H9 (cell line): ENCODE results near the gene EEF1AKMT2. TPM values are rescaled to one million over a fixed set of nuclear protein-coding genes. Genes with fewer than 3 reads are reported as not detected.

Experiments used
- DNase-seq: peaks from one replicate; pipeline ENCODE4 v3.0.0-alpha.2; 2017
- H2AFZ ChIP-seq: one replicate; pipeline ENCODE4 v1.6.1; 2013; ENCODE audit warnings: mild to moderate bottlenecking, low read length, control low read depth, moderate library complexity
- H2AK5ac ChIP-seq: 2 replicates; pipeline ENCODE4 v1.6.1; 2013; ENCODE audit warnings: low read length, control low read depth, mixed read lengths; ENCODE audit not compliant: insufficient read length
- H2BK120ac ChIP-seq: one replicate; pipeline ENCODE4 v1.6.1; 2013; ENCODE audit warnings: low read depth, mild to moderate bottlenecking, low read length, control low read depth, inconsistent platforms; ENCODE audit not compliant: poor library complexity, severe bottlenecking
- H2BK12ac ChIP-seq: 2 replicates; pipeline ENCODE4 v1.6.1; 2013; ENCODE audit warnings: low read length, control low read depth, mixed read lengths, low read depth; ENCODE audit not compliant: insufficient read length
- H2BK15ac ChIP-seq: 2 replicates; pipeline ENCODE4 v1.6.1; 2013; ENCODE audit warnings: low read depth, low read length, control low read depth
- H2BK20ac ChIP-seq: one replicate; pipeline ENCODE4 v1.6.1; 2013; ENCODE audit warnings: low read depth, mild to moderate bottlenecking, low read length, control low read depth, inconsistent platforms; ENCODE audit not compliant: poor library complexity, severe bottlenecking
- H2BK5ac ChIP-seq: 2 replicates; pipeline ENCODE4 v1.6.1; 2013; ENCODE audit warnings: low read length, control low read depth, mixed read lengths; ENCODE audit not compliant: insufficient read length
- H3K14ac ChIP-seq: 2 replicates; pipeline ENCODE4 v1.6.1; 2013; ENCODE audit warnings: low read length, control low read depth; ENCODE audit not compliant: insufficient read depth
- H3K18ac ChIP-seq: 2 replicates; pipeline ENCODE4 v1.6.1; 2013; ENCODE audit warnings: low read depth, mild to moderate bottlenecking, mixed read lengths, low read length, control low read depth; ENCODE audit not compliant: insufficient read length
- H3K23ac ChIP-seq: 2 replicates; pipeline ENCODE4 v1.6.1; 2013; ENCODE audit warnings: low read length, control low read depth, mixed read lengths, low read depth; ENCODE audit not compliant: insufficient read length
- H3K23me2 ChIP-seq: 2 replicates; pipeline ENCODE4 v1.6.1; 2013; ENCODE audit warnings: low read depth, mild to moderate bottlenecking, mixed read lengths, low read length, control low read depth; ENCODE audit not compliant: insufficient read length, poor library complexity, severe bottlenecking
- H3K27ac ChIP-seq: 2 replicates; pipeline ENCODE4 v1.5.1; 2013; ENCODE audit warnings: low read length, control low read depth, mixed read lengths, low read depth; ENCODE audit not compliant: insufficient read length
- H3K27me3 ChIP-seq: 2 replicates; pipeline ENCODE4 v1.6.1; 2013; ENCODE audit warnings: low read length, control low read depth, inconsistent platforms; ENCODE audit not compliant: insufficient read depth
- H3K4ac ChIP-seq: 2 replicates; pipeline ENCODE4 v1.6.1; 2013; ENCODE audit warnings: low read depth, mild to moderate bottlenecking, control low read depth, inconsistent platforms, low read length, moderate library complexity
- H3K4me1 ChIP-seq: 2 replicates; pipeline ENCODE4 v1.6.1; 2013; ENCODE audit warnings: low read length, control low read depth, inconsistent platforms; ENCODE audit not compliant: insufficient read depth
- H3K4me2 ChIP-seq: 2 replicates; pipeline ENCODE4 v1.6.1; 2013; ENCODE audit warnings: low read length, control low read depth, mixed read lengths; ENCODE audit not compliant: insufficient read length, insufficient read depth
- H3K56ac ChIP-seq: 2 replicates; pipeline ENCODE4 v1.6.1; 2013; ENCODE audit warnings: low read depth, mild to moderate bottlenecking, mixed read lengths, low read length, control low read depth; ENCODE audit not compliant: insufficient read length
- H3K79me1 ChIP-seq: 2 replicates; pipeline ENCODE4 v1.6.1; 2013; ENCODE audit warnings: low read depth, mild to moderate bottlenecking, moderate library complexity, low read length, control low read depth, inconsistent platforms; ENCODE audit not compliant: insufficient read depth, poor library complexity, severe bottlenecking
- H3K79me2 ChIP-seq: 2 replicates; pipeline ENCODE4 v1.6.1; 2013; ENCODE audit warnings: low read length, control low read depth, inconsistent platforms; ENCODE audit not compliant: insufficient read depth
- H3K9ac ChIP-seq: 2 replicates; pipeline ENCODE4 v1.6.1; 2013; ENCODE audit warnings: low read length, control low read depth, mixed read lengths; ENCODE audit not compliant: insufficient read length; ENCODE audit errors: extremely low read depth
- H3K9me3 ChIP-seq: one replicate; pipeline ENCODE4 v1.6.1; 2013; ENCODE audit warnings: low read depth, low read length, inconsistent platforms; ENCODE audit not compliant: control insufficient read depth
- H3T11ph ChIP-seq: one replicate; pipeline ENCODE4 v1.6.1; 2013; ENCODE audit warnings: mild to moderate bottlenecking, low read length, control low read depth, inconsistent platforms
- H4K20me1 ChIP-seq: one replicate; pipeline ENCODE4 v1.6.1; 2013; ENCODE audit not compliant: control insufficient read depth, insufficient read length, insufficient read depth
- H4K5ac ChIP-seq: 2 replicates; pipeline ENCODE4 v1.6.1; 2013; ENCODE audit warnings: low read depth, mild to moderate bottlenecking, mixed read lengths, low read length, control low read depth; ENCODE audit not compliant: insufficient read length
- H4K8ac ChIP-seq: replicated peaks from 2 replicates; pipeline ENCODE4 v1.6.1; 2013; ENCODE audit warnings: low read length, control low read depth, mixed read lengths, low read depth; ENCODE audit not compliant: insufficient read length
- H4K91ac ChIP-seq: 2 replicates; pipeline ENCODE4 v1.6.1; 2013; ENCODE audit warnings: low read depth, mild to moderate bottlenecking, moderate library complexity, mixed read lengths, low read length, control low read depth; ENCODE audit not compliant: insufficient read length
- H3K27ac Mint-ChIP-seq, 3 experiments: 2 replicates in 2 of 3; 3 replicates in 1 of 3; pipeline ENCODE4 v1.8.0; 2020 to 2021; ENCODE audit warnings: mixed read lengths in 3 of 3, mild to moderate bottlenecking in 1 of 3, moderate library complexity in 1 of 3
- H3K27me3 Mint-ChIP-seq: 2 replicates; pipeline ENCODE4 v1.8.0; 2021; ENCODE audit warnings: low read depth, mild to moderate bottlenecking, moderate library complexity, mixed read lengths
- H3K36me3 Mint-ChIP-seq, 3 experiments: 2 replicates in 2 of 3; 3 replicates in 1 of 3; pipeline ENCODE4 v1.8.0; 2020 to 2021; ENCODE audit warnings: low read depth in 3 of 3, mixed read lengths in 3 of 3; ENCODE audit not compliant: insufficient read depth in 1 of 3
- H3K4me1 Mint-ChIP-seq, 2 experiments: 2 replicates each; pipeline ENCODE4 v1.8.0; 2020; ENCODE audit warnings: mixed read lengths in 2 of 2
- H3K4me3 Mint-ChIP-seq, 2 experiments: 2 replicates in 1 of 2; 3 replicates in 1 of 2; pipeline ENCODE4 v1.8.0; 2020 to 2021; ENCODE audit warnings: mild to moderate bottlenecking in 2 of 2, mixed read lengths in 2 of 2, moderate library complexity in 1 of 2
- H3K9me3 Mint-ChIP-seq, 2 experiments: 2 replicates in 1 of 2; 3 replicates in 1 of 2; pipeline ENCODE4 v1.8.0; 2020; ENCODE audit warnings: mild to moderate bottlenecking in 2 of 2, mixed read lengths in 2 of 2, moderate library complexity in 1 of 2
- WGBS: extraction: QIAGEN DNeasy Blood & Tissue Kit; methylation state at CpG from one replicate; pipeline ENCODE4 v1.1.7; 2013; ENCODE audit warnings: missing lambda C conversion rate, low lambda C conversion rate, mixed read lengths; ENCODE audit not compliant: insufficient read length; ENCODE audit errors: extremely low coverage; 5-methylcytosine and 5-hydroxymethylcytosine counted together
- total RNA-seq: library from RNA; stranded (reverse); gene quantifications from 2 replicates; pipeline ENCODE4 v1.2.1, GENCODE V29; 2021
- TF ChIP-seq, protein P1 (sequence below): fragments of 200-600 bp; sonication (generic); conservative IDR thresholded peaks from 3 replicates; pipeline ENCODE4 v1.8.0; 2021; ENCODE audit warnings: antibody characterized with exemption, mild to moderate bottlenecking

Gene EEF1AKMT2
- total RNA-seq, 1 experiment from 2014 or later, result 19.0 TPM

DNA sequence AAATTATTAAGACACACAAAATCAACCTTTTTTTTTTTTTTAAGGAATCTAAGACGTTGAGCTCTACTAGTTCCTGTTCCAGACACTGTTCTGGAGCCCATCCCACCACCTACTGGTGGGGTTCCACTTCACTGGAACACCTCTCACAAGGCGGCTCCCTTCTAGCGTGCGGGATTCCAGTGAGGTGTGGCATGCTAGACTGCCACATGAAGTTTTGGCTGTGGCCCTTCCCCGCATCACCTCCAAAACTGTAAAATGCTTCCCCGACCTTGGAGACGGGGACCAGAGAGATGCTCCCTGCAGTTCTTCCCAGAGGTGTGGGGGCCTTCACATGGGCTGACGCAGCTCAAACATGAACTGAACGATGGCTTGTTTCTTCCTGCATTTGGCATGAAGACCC lies 60.1 kb downstream of the EEF1AKMT2 start:
- Histone ChIP-seq H3K27me3 (no peaks in the 10 kb centered on the region), H3K9me3 (no peaks in the 10 kb centered on the region), H2BK20ac (no peak overlapping the region), H4K91ac (no peak overlapping the region), H2BK5ac (no peak overlapping the region), H3K14ac (no peak overlapping the region), H4K20me1 (peaks cover 2% of the 10 kb centered on the region), H4K5ac (no peak overlapping the region), H3K79me2 (no peaks in the 10 kb centered on the region), H4K8ac (no peak overlapping the region), H3K56ac (no peak overlapping the region), H3T11ph (no peak overlapping the region), H3K4ac (no peak overlapping the region), H3K23me2 (no peaks in the 10 kb centered on the region), H2AK5ac (no peak overlapping the region), H2BK15ac (no peak overlapping the region), H3K9ac (no peak overlapping the region), H3K27ac (no peak overlapping the region), H2BK12ac (no peak overlapping the region), H3K18ac (no peak overlapping the region), H3K23ac (no peak overlapping the region), H3K4me1 (no peaks in the 10 kb centered on the region), H3K4me2 (no peak overlapping the region), H2BK120ac (no peak overlapping the region), H3K79me1 (no peaks in the 10 kb centered on the region), H2AFZ (no peak overlapping the region)
- H3K9me3 Mint-ChIP-seq, result no peaks in the 10 kb centered on the region; a peak in 1 of 5 replicates
- no peak overlapping the region for H3K27ac Mint-ChIP-seq
- peaks cover 0 to 5% (median 2%) of the 10 kb centered on the region in 3 experiments; a peak in 5 of 7 replicates for H3K36me3 Mint-ChIP-seq
- H3K4me3 Mint-ChIP-seq, result no peak overlapping the region
- no peak for DNase-seq
- H3K27me3 Mint-ChIP-seq, result peaks cover 1% of the 10 kb centered on the region
- peaks cover 17 to 24% of the 10 kb centered on the region in 2 experiments for H3K4me1 Mint-ChIP-seq
- TF ChIP-seq, protein P1, sequence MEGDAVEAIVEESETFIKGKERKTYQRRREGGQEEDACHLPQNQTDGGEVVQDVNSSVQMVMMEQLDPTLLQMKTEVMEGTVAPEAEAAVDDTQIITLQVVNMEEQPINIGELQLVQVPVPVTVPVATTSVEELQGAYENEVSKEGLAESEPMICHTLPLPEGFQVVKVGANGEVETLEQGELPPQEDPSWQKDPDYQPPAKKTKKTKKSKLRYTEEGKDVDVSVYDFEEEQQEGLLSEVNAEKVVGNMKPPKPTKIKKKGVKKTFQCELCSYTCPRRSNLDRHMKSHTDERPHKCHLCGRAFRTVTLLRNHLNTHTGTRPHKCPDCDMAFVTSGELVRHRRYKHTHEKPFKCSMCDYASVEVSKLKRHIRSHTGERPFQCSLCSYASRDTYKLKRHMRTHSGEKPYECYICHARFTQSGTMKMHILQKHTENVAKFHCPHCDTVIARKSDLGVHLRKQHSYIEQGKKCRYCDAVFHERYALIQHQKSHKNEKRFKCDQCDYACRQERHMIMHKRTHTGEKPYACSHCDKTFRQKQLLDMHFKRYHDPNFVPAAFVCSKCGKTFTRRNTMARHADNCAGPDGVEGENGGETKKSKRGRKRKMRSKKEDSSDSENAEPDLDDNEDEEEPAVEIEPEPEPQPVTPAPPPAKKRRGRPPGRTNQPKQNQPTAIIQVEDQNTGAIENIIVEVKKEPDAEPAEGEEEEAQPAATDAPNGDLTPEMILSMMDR, result no peak
- no CpG with 5 or more reads among the region's 9 CpGs for WGBS
